OCI-LY3 (cell line): ENCODE results near the gene IGFN1.

Experiments
- CTCF ChIP-seq: fragments of 200-600, 300-600 bp; sonication (generic); IDR thresholded peaks from 2 replicates; pipeline ENCODE4 v1.5.1; 2014; ENCODE audit warnings: antibody characterized with exemption, low read length, low read depth
- EZH2phosphoT487 ChIP-seq: fragments of 200-600 bp; shearing (Covaris generic); IDR thresholded peaks from 2 replicates; pipeline ENCODE4 v1.6.1; 2018; ENCODE audit warnings: antibody characterized with exemption, mixed run types, low read depth

GRCh38 chr1:201267481-201268229, 77.0 kb downstream of the IGFN1 start:
- TF ChIP-seq CTCF (no peak), EZH2phosphoT487 (no peak)
